ENCODE results near the gene CAP2. TPM values are rescaled to one million over a fixed set of nuclear protein-coding genes. Genes with fewer than 3 reads are reported as not detected.

CAP2 gene
- total and polyA plus RNA-seq, 11 donors: 61.3 to 187 (median 126) TPM

- Histone ChIP-seq H3K4me1 (peaks cover 0 to 17% (median 2%) of the 10 kb centered on the region in 12 donors), H3K27me3 (no peaks in the 10 kb centered on the region), H3K4me3 (no peak overlapping the region), H3K27ac (peak overlapping the region in 2 of 12 donors; percentile 9 to 37), H3K36me3 (no peaks in the 10 kb centered on the region), H3K9me3 (no peaks in the 10 kb centered on the region)
- ATAC-seq (no peak), DNase-seq (no peak)
- intact Hi-C loops (cut with DNase I): no loop called here
- TF ChIP-seq CTCF (IDR thresholded peaks at IDR 0.05): no peak
- TF ChIP-seq POLR2A (IDR thresholded peaks at IDR 0.05): no peak
- WGBS, 4 donors: 31 to 52% (median 44%) methylated on average over 3 of the region's 3 CpGs
Observed at GRCh38 chr6:17456711-17457110, 63.3 kb downstream of the CAP2 start.

GRCh38 chr6:17457405-17457804, 64.0 kb downstream of the CAP2 start:
- TF ChIP-seq CTCF (IDR thresholded peaks at IDR 0.05) (no peak), POLR2A (IDR thresholded peaks at IDR 0.05) (no peak)
- no peak for DNase-seq
- WGBS, 4 donors: 33 to 54% (median 44%) methylated on average over 4 of the region's 4 CpGs

GRCh38 chr6:17457956-17458355, 64.6 kb downstream of the CAP2 start:
- peaks cover 0 to 17% (median 2%) of the 10 kb centered on the region in 12 donors for H3K4me1 ChIP-seq
- no peak for ATAC-seq
- intact Hi-C loops (cut with DNase I): no loop called here
- WGBS, 4 donors: 68 to 87% (median 77%) methylated on average over 3 of the region's 3 CpGs
- DNase-seq: no peak
- H3K36me3 ChIP-seq: no peaks in the 10 kb centered on the region
- H3K27ac ChIP-seq: no peak overlapping the region
- no peak for TF ChIP-seq POLR2A (IDR thresholded peaks at IDR 0.05)
- no peak for TF ChIP-seq CTCF (IDR thresholded peaks at IDR 0.05)
- H3K4me3 ChIP-seq: no peak overlapping the region
- H3K27me3 ChIP-seq: no peaks in the 10 kb centered on the region
- no peaks in the 10 kb centered on the region for H3K9me3 ChIP-seq

More at GRCh38 chr6:17457405-17457804, 64.0 kb downstream of the CAP2 start:
- H3K4me3 ChIP-seq: no peak overlapping the region
- peaks cover 0 to 17% (median 2%) of the 10 kb centered on the region in 12 donors for H3K4me1 ChIP-seq
- no peaks in the 10 kb centered on the region for H3K9me3 ChIP-seq
- H3K27me3 ChIP-seq: no peaks in the 10 kb centered on the region
- no peaks in the 10 kb centered on the region for H3K36me3 ChIP-seq
- intact Hi-C loops (cut with DNase I): no loop called here
- peak overlapping the region in 1 of 12 donors; percentile 9 for H3K27ac ChIP-seq
- ATAC-seq: no peak

GRCh38 chr6:17458966-17459365, 65.6 kb downstream of the CAP2 start:
- TF ChIP-seq CTCF (IDR thresholded peaks at IDR 0.05): no peak
- no peak for TF ChIP-seq POLR2A (IDR thresholded peaks at IDR 0.05)
- intact Hi-C loops (cut with DNase I): no loop called here
- DNase-seq: no peak
- Histone ChIP-seq H3K4me3 (no peak overlapping the region), H3K36me3 (peaks cover 0 to 5% (median 0%) of the 10 kb centered on the region in 9 donors), H3K4me1 (peaks cover 0 to 16% (median 2%) of the 10 kb centered on the region in 12 donors), H3K27me3 (no peaks in the 10 kb centered on the region), H3K27ac (no peak overlapping the region), H3K9me3 (no peaks in the 10 kb centered on the region)
- no peak for ATAC-seq
- WGBS, 4 donors: 78 to 86% (median 80%) methylated on average over 4 of the region's 4 CpGs
